HG03457 (cell line): Measurements from ENCODE around the gene ITGB3.
"Not testable (repeated sequence)": the region's sequence is repeated elsewhere in the genome, so short reads cannot be mapped to it uniquely, and the experiment has no call there.

Source experiments
- ATAC-seq: cut with Tn5 transposase; IDR thresholded peaks from one replicate; pipeline ENCODE4 v1.9.1; 2021; ENCODE audit warnings: moderate number of reproducible peaks; ENCODE audit not compliant: unreplicated experiment

ITGB3 gene

DNA sequence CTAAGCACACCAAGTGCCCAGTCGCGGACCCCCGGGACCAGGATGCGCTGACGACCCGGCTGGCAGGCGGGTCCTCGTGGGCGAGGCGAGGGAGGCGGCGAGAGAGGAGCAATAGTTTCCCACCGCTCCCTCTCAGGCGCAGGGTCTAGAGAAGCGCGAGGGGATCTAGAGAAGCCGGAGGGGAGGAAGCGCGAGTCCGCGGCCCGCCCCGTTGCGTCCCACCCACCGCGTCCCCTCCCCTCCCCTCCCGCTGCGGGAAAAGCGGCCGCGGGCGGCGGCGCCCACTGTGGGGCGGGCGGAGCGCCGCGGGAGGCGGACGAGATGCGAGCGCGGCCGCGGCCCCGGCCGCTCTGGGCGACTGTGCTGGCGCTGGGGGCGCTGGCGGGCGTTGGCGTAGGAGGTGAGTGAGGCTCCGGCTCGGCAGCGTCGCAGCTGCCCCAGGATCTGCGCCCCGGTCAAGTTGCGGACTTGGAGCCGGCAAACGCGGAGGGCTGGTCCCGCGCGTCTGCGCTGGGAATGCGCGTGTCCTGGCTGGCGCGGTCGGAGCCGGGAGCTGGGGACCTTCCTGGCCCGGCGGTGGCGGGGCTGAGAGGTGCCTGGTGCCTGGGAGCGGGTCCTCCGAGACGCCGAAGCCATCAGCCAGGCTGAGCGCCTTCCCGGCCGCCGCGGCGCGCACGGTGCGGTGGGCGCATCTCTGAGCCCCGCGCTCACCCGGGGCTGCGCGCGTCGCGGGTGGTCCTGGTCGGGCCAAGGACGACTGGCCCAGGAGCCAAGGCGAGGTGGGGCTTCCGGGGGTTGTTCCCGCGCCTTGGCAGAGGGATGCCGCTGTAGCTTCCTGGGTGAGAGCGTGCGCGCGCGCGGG, at the start of gene ITGB3:
Gene ITGB3 (plus strand): TSS at position 287 of the 862 bp plus-strand sequence. CDS start 35 bp downstream, at position 322.
- peak; percentile 68 for ATAC-seq

DNA sequence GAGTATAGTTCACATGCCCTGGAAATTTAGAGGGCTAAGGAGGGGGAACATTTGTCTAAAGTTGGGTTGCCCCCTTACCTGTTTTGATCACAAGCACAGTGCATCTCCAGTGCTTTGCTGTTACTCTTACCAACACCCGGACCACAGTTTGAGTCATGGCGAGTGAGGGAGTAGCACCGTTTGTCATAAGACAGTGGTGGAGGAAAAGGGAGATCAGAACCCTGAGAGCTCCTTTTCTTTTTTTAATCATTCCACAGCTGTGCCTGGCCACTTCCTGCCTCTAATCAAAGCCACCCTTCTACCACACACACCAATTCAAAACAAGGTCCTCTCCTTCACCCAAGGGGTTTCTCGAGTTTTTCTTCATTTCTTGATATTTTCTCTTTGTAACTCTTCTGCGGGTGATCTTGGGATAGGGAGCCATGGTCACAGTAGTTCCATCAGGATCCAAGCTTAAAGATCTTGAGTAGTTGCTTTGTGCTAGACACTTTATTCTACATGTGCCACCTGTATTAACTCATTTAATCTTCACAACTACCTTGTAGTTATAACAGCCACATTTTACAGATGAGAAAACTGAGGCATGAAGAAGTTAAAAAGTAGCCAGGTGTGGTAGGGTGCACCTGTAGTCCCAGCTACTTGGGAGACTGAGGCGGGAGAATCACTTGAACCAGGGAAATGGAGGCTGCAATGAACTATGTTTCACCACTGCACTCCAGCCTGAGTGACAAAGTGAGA, 49.5 kb upstream of the ITGB3 start:
- no peak for ATAC-seq

DNA sequence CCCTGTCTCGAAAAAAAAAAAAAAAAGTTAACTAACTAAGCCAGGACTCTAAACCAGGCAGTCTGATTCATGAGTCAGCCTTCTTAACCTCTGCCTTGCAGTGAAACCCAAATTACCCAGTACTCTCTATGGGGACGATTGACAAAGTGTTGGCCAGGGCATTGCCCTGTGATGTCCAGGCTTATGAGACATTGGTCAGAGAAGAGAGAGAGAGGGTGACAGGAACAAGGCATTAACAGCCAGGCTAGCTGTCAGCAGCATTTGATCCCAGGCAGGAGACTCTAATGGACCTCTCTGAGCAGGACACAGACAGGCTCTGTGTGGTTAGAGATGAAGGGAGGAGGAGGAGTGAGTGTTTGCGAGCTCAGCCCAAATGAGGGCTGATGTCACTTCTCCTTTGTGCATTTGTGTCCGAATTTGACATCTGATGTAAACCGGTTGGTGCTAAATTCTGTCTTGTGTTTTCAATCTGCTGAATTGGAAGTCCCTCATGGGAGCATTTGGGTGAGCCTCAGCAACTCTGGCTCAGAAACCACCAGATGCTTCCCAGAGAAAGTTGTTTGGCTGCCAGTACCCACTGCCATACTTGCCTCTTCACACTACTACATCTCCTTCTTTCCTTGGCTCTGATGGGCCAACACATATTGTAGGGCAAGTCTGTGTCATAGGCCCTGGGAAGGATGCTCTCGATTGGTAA, 48.8 kb upstream of the ITGB3 start:
- ATAC-seq: no peak

DNA sequence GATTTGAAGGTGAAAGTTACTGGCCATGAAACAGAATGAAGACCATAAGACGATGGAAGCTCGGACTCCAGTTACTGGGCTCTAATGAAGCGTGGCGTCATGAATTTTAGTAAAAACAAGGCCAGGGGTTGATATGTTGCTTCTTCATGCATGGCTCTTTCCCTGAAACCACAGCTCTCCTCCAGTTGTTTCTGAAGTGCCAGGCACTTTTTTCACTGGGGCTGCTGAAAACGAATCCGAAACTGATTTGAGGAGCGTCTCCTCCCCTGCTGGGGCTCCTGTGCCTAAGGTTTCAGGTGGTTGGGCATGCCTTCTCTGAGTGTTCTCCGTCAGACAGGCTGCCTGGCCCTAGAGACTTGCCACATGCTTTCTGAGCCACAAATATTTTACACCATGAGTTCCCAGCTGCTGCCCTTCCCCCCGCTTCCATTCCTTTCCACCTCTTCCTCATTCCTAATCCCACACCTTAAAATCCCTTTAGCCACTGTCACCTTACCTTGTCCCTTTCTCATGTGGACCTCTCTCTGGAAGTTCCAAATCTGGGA, 48.1 kb upstream of the ITGB3 start:
- no peak for ATAC-seq

DNA sequence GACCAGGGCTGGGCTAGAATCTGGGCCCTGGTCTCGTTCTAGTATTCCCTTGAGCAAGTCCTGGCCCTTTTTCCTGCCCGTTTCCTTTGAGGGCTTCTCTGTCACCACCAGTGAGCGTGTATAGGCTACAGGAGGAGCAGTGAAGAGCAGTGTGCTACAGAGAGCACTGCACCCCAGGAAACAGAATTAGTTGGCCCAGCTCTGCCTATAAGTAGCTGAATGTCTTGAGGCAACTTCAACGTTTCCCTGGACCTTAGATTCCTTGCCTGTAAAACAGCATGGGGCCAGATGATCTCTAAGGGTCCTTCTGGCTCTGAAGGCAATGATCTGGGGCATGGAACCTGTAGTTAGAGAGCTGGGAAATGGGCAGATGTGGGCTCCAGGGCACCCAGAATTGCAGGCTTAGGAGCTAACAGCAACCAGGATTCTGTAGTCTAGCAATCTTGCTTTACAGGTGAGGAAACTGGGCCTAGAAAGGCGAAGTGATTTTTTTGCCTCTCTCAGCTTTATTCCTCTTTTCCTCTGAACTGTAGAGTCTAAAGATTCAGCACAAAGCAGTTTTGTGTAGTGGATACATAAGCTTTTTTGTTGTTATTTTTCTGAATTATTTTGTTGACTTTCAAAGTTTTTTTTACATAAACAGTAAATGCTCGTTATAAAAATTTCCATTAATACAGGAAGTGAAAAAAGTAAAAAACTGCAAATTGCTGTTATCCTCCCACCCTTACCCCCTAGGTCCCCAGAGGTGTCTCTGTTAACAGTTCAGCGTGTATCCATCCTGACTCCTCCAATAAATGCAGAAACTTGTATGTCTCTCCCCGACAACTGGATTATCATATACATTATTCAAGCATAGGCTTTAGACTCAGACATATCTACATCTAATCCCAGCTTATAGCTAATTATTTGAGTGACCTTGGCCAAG, 46.2 kb upstream of the ITGB3 start:
- no peak for ATAC-seq

DNA sequence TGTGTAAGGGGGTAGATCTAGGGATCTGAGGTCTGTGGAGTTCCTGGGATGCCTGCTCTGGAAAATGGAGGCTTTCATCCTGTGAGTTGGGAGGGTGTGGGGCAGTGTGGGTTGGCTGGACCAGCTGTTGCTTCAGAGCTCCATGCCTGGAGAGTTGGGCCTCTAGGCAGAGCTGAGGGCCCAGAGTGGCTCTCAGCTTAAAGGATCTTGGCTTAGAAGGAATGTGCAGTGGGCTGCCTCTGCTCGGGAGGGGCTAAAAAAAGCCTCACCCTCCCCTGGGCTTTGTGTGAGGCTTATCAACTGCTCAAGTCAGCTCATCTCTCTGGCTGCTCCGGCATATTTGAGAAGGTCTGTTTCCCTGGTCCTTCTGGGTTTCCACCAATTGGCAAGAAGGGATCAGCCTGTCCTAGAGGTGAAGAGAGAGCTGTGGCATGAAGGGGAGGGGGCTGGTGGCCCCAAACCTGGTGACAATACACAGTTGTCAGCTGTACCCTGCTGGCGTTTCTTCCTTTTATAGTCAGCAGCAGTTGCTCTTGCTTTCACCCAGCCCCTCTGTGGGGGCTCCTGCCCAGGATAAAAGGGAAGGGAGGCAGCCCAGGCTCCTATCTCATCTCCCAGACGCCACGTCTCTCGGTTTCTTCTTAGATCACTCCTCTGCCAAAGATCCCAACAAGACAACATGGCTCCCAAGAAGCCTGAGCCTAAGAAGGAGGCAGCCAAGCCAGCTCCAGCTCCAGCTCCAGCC, 44.7 kb upstream of the ITGB3 start, which contains the start of gene MYL4:
Gene MYL4 (plus strand): TSS at position 605 of the 745 bp plus-strand sequence. CDS start 75 bp downstream, at position 680.
- ATAC-seq: no peak

DNA sequence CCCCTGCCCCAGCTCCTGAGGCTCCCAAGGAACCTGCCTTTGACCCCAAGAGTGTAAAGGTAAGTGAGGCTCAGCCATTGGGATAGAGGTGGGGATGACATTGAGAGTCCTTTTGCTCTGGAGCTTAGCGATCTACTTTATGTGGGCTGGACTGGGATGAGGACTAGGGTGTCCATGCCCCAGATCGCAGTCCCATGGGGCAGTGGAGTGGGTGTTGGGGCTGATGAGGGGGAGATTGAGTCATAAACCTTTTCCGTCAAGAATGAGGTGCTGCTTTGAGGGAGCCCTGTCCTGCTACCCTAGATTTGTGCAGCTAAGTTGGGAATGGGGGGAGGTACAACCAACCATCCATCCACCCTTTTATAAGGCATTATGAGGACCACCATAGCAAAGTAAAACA, 44.1 kb upstream of the ITGB3 start:
- ATAC-seq: no peak

DNA sequence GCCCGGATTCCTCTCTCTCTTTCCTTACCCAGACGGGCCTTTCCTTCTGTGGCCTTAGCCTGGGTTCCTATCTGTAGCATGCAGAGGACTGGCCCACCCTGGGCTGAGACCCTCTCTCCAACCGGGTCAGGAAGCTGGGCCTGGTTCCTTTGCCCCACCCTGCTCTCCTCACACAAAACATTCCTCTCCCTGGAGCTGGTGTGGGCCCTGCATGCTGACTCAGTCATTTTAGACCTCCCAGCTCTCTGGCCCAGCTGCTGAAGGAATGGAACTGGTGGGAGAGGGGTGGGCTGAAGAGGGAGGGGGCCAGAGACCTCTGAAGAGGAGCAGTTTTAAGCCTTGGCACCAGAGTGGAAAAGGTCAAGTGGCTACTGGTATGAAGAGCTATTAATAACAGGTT, 43.5 kb upstream of the ITGB3 start:
- ATAC-seq: no peak

DNA sequence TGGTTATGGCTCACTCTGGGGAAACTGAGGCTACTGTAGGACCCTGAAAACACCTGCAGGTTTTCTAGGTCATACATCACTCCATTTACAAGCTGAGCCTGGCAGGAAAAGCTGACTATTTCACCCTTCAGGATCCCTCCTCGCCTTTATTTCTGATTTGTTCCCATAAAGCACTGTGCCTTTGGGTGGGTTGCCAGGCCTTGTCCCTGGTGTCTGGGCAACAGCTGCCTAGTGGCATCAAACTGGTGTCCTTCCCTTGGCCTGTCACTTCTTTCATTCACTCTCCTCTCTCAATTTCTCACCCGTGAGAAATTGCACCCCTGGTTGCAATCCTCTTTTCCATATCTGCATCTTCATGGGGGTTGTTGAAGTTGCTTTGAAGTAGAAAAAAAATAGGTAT, 42.8 kb upstream of the ITGB3 start:
- no peak for ATAC-seq

DNA sequence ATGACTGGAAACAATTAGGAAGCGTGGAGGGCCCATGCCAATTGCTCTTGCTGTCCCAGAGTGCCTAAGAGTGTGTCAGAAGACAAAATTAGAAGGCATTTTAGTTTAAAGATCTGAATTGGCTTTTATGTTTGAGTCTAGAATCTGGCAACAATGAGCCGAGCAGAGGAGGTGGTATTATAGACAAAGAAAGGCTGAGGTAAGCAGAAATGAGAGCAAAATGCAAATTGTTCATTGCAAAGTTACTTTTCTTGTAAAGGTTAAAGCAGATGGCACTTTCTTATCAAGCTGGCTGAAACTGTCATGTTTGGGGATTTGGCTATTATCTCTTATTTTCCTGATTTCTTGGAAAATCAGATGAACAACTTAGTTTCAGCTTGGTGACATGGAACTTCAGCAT, 41.2 kb upstream of the ITGB3 start:
- no peak for ATAC-seq

DNA sequence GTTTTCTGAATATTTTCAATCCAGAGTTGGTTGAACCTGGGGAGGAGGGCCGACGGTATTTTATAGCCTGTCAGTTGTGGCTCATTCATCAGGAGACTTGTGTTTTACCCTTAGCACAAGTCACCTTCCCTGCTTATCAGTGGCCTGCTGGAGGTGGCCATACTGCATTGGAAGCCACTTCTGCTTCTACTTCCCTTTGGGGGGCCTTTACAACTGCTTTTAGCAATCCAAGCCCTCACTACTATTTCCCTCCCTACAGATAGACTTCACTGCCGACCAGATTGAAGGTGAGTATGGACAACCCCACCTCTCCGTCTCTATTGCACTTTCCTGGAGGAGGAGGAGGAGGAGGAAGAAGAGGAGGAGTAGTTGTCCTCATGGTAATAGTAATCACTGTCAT, 40.1 kb upstream of the ITGB3 start:
- no peak for ATAC-seq

DNA sequence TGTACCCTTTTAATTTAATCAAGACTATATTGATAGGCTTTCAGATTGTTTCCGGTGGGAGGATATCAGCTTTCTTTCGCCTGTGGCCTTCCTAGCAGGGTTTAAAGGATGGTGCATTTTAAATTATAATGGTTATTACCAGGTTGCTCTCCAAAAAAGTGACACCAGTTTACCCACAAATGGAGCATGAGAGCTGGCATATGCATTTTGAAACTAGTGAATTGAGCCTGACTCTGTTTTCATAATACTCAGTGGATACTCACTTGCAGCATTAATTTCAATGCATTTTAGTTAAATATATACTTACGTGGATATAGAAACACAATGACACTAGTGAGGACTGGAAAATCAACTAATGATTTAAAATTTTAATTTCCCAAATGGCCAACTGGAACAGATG, 38.7 kb upstream of the ITGB3 start:
- no peak for ATAC-seq

DNA sequence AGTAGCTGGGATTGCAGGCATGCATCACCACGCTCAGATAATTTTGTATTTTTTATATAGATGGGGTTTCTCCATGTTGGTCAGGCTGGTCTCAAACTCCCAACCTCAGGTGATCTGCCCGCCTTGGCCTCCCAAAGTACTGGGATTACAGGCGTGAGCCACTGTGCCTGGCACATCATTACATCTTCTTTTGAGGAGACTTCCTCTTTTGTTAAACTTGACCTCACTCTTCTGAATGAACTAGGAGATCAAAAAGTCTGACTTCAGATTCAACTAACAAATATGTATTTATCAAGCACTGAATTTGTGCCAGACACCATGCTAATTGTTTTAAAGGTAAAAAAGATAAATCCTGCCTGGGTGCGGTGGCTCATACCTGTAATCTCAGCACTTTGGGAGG, 36.8 kb upstream of the ITGB3 start:
- ATAC-seq: not testable (repeated sequence)

DNA sequence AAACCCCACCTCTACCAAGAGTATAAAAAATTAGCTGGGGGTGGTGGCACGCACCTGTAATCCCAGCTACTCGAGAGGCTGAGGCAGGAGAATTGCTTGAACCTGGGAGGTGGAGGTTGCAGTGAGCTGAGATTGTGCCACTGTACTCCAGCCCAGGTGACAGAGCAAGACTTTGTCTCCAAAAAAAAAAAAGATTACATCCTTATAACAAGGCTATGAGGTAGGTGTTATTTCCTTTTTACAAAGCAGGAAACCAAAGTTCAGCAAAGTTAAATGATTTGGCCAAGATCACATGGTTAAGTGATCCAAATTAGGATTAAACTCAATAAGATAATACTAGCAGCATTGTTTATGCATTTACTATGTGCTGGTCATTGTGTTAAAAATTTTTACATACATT, 36.3 kb upstream of the ITGB3 start:
- not testable (repeated sequence) for ATAC-seq

DNA sequence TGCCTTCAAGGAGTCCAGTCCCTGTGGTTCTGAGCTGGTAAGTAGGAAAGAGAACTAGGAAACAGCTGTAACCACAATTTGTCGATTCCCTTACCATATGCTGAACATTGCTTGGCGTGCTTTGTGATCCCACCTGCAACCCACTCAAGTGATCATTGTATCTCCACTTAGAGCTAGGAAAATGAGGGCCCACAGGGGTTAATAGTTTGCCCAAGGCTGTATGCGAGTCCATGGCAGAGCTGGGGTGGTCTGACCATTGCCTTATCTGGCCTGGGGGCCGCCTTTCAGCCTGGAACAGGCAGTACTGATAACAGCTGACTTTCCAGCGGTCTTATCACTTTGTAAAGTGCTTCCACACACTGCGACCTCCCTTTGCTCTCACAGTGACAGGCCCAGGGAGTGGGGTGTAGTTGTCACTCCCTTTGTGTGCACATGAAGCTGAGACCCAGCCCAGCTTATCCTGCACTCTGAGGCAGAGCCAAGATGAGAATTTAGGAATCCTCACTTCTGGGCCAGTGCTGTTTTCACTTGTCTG, 34.7 kb upstream of the ITGB3 start:
- ATAC-seq: no peak

DNA sequence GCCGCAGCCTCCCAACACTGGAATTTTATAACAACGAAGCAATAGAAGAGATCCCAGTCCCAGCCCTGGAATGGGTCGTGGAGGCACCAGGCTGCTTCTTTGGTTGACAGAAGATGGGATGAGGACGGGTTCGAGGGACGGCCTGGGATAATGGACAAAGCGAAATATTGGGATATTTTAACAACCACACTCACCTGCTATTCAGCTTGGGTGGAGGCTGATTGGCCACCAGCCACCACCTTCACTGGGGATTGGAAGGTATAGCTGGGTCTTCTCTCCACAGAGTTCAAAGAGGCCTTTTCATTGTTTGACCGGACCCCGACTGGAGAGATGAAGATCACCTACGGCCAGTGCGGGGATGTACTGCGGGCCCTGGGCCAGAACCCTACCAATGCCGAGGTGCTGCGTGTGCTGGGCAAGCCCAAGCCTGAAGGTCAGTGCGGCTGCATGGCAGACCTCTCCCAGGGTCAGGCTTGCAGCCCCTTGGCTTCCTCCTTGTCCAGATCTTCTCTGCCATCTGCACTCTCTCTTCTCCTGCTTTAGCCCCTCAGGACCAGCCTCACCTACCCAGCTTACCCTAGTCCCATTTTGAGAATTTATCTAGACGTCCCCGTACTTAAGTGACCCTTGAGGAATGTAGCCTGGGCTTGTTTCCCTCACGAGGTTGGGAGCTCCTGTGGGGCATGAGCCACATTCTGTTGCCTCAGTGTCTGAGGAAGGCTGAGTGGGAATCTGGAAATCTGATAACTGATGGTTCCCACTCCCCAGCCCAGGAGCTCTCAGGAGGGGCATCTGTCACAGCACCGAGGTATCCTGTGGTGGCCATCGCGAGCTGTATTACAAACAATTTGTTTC, 33.8 kb upstream of the ITGB3 start:
- ATAC-seq: no peak

DNA sequence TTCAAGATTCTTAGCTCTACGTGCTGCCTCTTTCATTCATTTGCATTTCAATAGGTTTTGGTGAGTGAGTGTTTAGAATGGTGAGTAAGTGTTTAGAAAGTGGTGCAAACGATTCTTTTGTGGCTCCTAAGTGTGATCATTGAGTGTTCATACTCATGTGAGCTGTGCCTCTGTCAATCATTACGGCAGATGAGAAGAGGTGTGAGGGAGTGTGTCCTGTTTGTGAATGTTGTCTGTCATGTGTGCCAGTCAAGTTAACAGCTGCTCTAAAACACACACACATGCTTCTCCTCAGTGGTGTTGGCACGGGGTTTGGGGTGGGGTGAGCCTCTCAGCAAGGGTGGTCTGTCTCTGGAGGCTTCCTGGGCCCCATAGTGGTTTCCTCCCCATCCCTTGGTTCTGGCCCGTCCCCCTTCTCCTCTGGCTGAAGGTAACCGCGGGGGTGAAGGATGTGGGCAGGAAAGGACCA, 33.1 kb upstream of the ITGB3 start:
- no peak for ATAC-seq

DNA sequence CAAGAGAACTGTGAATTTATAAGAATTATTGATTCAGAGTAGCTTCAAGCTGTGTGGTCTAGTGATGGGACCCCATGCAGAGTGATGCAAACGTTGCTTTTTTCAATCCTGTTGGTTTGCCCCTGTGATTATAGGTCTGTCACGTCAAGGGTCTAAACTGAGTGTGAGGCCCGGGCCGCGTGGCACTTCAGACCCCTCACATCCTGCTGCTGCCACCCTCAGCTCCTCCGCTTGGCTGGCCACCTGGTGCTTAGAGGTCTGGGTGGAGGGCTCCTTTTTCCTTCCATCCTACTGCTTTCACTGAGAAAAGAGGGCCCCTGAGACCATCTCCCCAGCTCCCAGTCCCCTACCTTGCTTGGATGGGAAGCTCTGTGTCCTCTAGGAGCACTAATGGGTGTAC, 32.5 kb upstream of the ITGB3 start:
- no peak for ATAC-seq
